HEK293 (cell line): ENCODE data around the gene GRAP2.

ENCODE experiments used
- CTCF ChIA-PET: fragments of 350-600 bp; formaldehyde crosslinking; extraction: SDS; loops from one replicate; lab custom pipeline; 2021; ENCODE audit warnings: antibody characterized with exemption; lab: Yijun Ruan, JAX
- POLR2A ChIA-PET: fragments of 300-600 bp; formaldehyde crosslinking; extraction: SDS; loops from one replicate; lab custom pipeline; 2020; ENCODE audit warnings: antibody characterized with exemption, inconsistent platforms; lab: Yijun Ruan, JAX
- H3K27ac ChIP-seq: fragments of 200-500 bp; sonication (Bioruptor generic); 2 replicates; pipeline ENCODE4 v1.5.1; 2014; ENCODE audit warnings: low read depth, low read length, control low read depth, inconsistent platforms; ENCODE audit errors: extremely low read depth
- H3K36me3 ChIP-seq, 2 experiments: fragments of 200-500 bp in 1 of 2; sonication (Bioruptor generic) in 1 of 2; 1 replicate in 1 of 2; 2 replicates in 1 of 2; pipeline ENCODE4 v1.5.1; 2014 to 2017; ENCODE audit warnings: inconsistent platforms in 2 of 2, low read length in 2 of 2; ENCODE audit not compliant: control insufficient read depth in 2 of 2, insufficient read depth in 1 of 2
- H3K4me1 ChIP-seq: fragments of 200-500 bp; sonication (Bioruptor generic); 2 replicates; pipeline ENCODE4 v1.5.1; 2014; ENCODE audit warnings: mild to moderate bottlenecking, low read length, inconsistent platforms; ENCODE audit not compliant: control insufficient read depth, insufficient read depth
- H3K4me3 ChIP-seq: 2 replicates; pipeline ENCODE4 v1.5.1; 2011; ENCODE audit warnings: low read depth, mild to moderate bottlenecking, control low read depth, low read length, moderate library complexity
- H3K9me3 ChIP-seq: fragments of 200-500 bp; sonication (Bioruptor generic); 2 replicates; pipeline ENCODE4 v1.5.1; 2014; ENCODE audit warnings: low read depth, low read length, inconsistent platforms; ENCODE audit not compliant: control insufficient read depth, insufficient read depth
- AEBP2 ChIP-seq: fragments of 450-650 bp; formaldehyde crosslinking; IDR thresholded peaks from 2 replicates; pipeline ENCODE4 v1.5.1; 2016; ENCODE audit warnings: missing biosample characterization, missing genetic modification characterization, borderline replicate concordance
- GLIS2 ChIP-seq: fragments of 450-650 bp; formaldehyde crosslinking; IDR thresholded peaks from 2 replicates; pipeline ENCODE4 v1.5.1; 2016; ENCODE audit warnings: missing biosample characterization, missing genetic modification characterization
- KLF7 ChIP-seq: fragments of 450-650 bp; formaldehyde crosslinking; IDR thresholded peaks from 2 replicates; pipeline ENCODE4 v1.5.1; 2016; ENCODE audit warnings: missing biosample characterization, missing genetic modification characterization, borderline replicate concordance
- KLF8 ChIP-seq: fragments of 450-650 bp; formaldehyde crosslinking; IDR thresholded peaks from 2 replicates; pipeline ENCODE4 v1.5.1; 2016; ENCODE audit warnings: missing biosample characterization, missing genetic modification characterization
- OSR2 ChIP-seq: fragments of 450-650 bp; formaldehyde crosslinking; IDR thresholded peaks from 2 replicates; pipeline ENCODE4 v1.5.1; 2016; ENCODE audit warnings: missing biosample characterization, missing genetic modification characterization
- SALL2 ChIP-seq: fragments of 450-650 bp; formaldehyde crosslinking; IDR thresholded peaks from 2 replicates; pipeline ENCODE4 v1.5.0; 2017; ENCODE audit warnings: missing biosample characterization, mild to moderate bottlenecking, missing genetic modification characterization, borderline replicate concordance
- SCRT2 ChIP-seq: fragments of 450-650 bp; formaldehyde crosslinking; IDR thresholded peaks from 2 replicates; pipeline ENCODE4 v1.5.1; 2016; ENCODE audit warnings: missing biosample characterization, missing genetic modification characterization
- TCF7L2 ChIP-seq: IDR thresholded peaks from 2 replicates; pipeline ENCODE4 v1.6.1; 2011; ENCODE audit warnings: low read depth, mild to moderate bottlenecking, inconsistent platforms, low read length, moderate library complexity, borderline replicate concordance
- ZBTB8A ChIP-seq: fragments of 450-650 bp; formaldehyde crosslinking; IDR thresholded peaks from 2 replicates; pipeline ENCODE4 v1.5.1; 2016; ENCODE audit warnings: missing biosample characterization, missing genetic modification characterization
- ZFP69B ChIP-seq: fragments of 450-650 bp; formaldehyde crosslinking; IDR thresholded peaks from 2 replicates; pipeline ENCODE4 v1.5.1; 2016; ENCODE audit warnings: missing biosample characterization, missing genetic modification characterization
- ZNF114 ChIP-seq: fragments of 450-650 bp; formaldehyde crosslinking; IDR thresholded peaks from 2 replicates; pipeline ENCODE4 v1.5.0; 2017; ENCODE audit warnings: missing biosample characterization, missing genetic modification characterization
- ZNF18 ChIP-seq: fragments of 450-650 bp; formaldehyde crosslinking; IDR thresholded peaks from 2 replicates; pipeline ENCODE4 v1.5.1; 2016; ENCODE audit warnings: missing biosample characterization, missing genetic modification characterization
- ZNF37A ChIP-seq: fragments of 450-650 bp; IDR thresholded peaks from 2 replicates; pipeline ENCODE4 v1.5.1; 2018; ENCODE audit warnings: missing biosample characterization, missing genetic modification characterization
- ZNF391 ChIP-seq: fragments of 450-650 bp; formaldehyde crosslinking; IDR thresholded peaks from 2 replicates; pipeline ENCODE4 v1.5.1; 2016; ENCODE audit warnings: low read depth, missing biosample characterization, missing genetic modification characterization, borderline replicate concordance
- ZNF426 ChIP-seq: fragments of 450-650 bp; formaldehyde crosslinking; IDR thresholded peaks from 2 replicates; pipeline ENCODE4 v1.5.1; 2017; ENCODE audit warnings: missing biosample characterization, missing genetic modification characterization, mild to moderate bottlenecking, inconsistent platforms, moderate library complexity
- ZNF548 ChIP-seq: fragments of 450-650 bp; formaldehyde crosslinking; IDR thresholded peaks from 2 replicates; pipeline ENCODE4 v1.5.1; 2016; ENCODE audit warnings: missing biosample characterization, missing genetic modification characterization
- ZNF549 ChIP-seq: fragments of 450-650 bp; IDR thresholded peaks from 2 replicates; pipeline ENCODE4 v1.5.1; 2018; ENCODE audit warnings: missing biosample characterization, missing genetic modification characterization, mild to moderate bottlenecking, inconsistent platforms, moderate library complexity
- ZNF670 ChIP-seq: fragments of 450-650 bp; formaldehyde crosslinking; IDR thresholded peaks from 2 replicates; pipeline ENCODE4 v1.5.1; 2016; ENCODE audit warnings: missing biosample characterization, missing genetic modification characterization, low read depth
- ZNF777 ChIP-seq: fragments of 450-650 bp; formaldehyde crosslinking; IDR thresholded peaks from 2 replicates; pipeline ENCODE4 v1.5.1; 2017; ENCODE audit warnings: missing biosample characterization, missing genetic modification characterization, borderline replicate concordance
- ZSCAN18 ChIP-seq: fragments of 450-650 bp; formaldehyde crosslinking; IDR thresholded peaks from 2 replicates; pipeline ENCODE4 v1.5.1; 2016; ENCODE audit warnings: missing biosample characterization, missing genetic modification characterization

The GRAP2 gene

GRCh38 chr22:39895682-39896081, 5.2 kb upstream of the GRAP2 start:
- H3K36me3 ChIP-seq, result no peaks in the 10 kb centered on the region
- POLR2A ChIA-PET, result interaction anchor here (0.5 kb wide), 1 partner anchor 988 kb away, joined by 3 read pairs; no protein-coding TSS in a partner anchor
- H3K9me3 ChIP-seq, result no peaks in the 10 kb centered on the region
- H3K4me3 ChIP-seq, result no peak overlapping the region
- TF ChIP-seq ZFP69B, result no peak
- no peak for TF ChIP-seq ZNF37A (tag by site-specific recombination)
- no peak for TF ChIP-seq ZNF548 (tag by site-specific recombination)
- no peak for TF ChIP-seq AEBP2 (tag by site-specific recombination)
- no peak for TF ChIP-seq ZNF670
- no peak for TF ChIP-seq GLIS2
- no peak for TF ChIP-seq ZNF426 (tag by site-specific recombination)
- no peak for TF ChIP-seq KLF7
- no peak for TF ChIP-seq ZSCAN18 (tag by site-specific recombination)
- TF ChIP-seq ZNF549 (tag by site-specific recombination), result no peak
- H3K4me1 ChIP-seq, result no peaks in the 10 kb centered on the region
- CTCF ChIA-PET, result interaction anchor here (0.8 kb wide), 1 partner anchor 37 kb away, joined by 3 read pairs; no protein-coding TSS in a partner anchor
- H3K27ac ChIP-seq, result no peak overlapping the region

- Histone ChIP-seq H3K27ac (no peak overlapping the region), H3K36me3 (no peaks in the 10 kb centered on the region), H3K4me3 (no peak overlapping the region), H3K9me3 (no peaks in the 10 kb centered on the region), H3K4me1 (no peaks in the 10 kb centered on the region)
- no peak for TF ChIP-seq SALL2 (tag by site-specific recombination)
- peak; percentile 83 for TF ChIP-seq SCRT2 (tag by site-specific recombination)
- ChIA-PET CTCF (interaction anchor here (0.8 to 1.1 kb wide), 4 partner anchors 10 to 66 kb away, joined by 3 to 4 read pairs (median 3); no protein-coding TSS in a partner anchor), POLR2A (no interaction called here)
These were observed 4.4 kb upstream of the GRAP2 start for GRCh38 chr22:39896313-39896996.

- ChIA-PET POLR2A (no interaction called here), CTCF (interaction anchor here (0.6 kb wide), 1 partner anchor 118 kb away, joined by 3 read pairs; no protein-coding TSS in a partner anchor)
- Histone ChIP-seq H3K4me3 (no peak overlapping the region), H3K9me3 (no peaks in the 10 kb centered on the region), H3K4me1 (no peaks in the 10 kb centered on the region), H3K27ac (no peak overlapping the region), H3K36me3 (no peaks in the 10 kb centered on the region)
- TF ChIP-seq TCF7L2, result no peak
- no peak for TF ChIP-seq ZNF777
These were observed 3.0 kb upstream of the GRAP2 start for GRCh38 chr22:39897841-39898240.

- H3K4me3 ChIP-seq, result no peak overlapping the region
- TF ChIP-seq ZNF670, result no peak
- TF ChIP-seq ZNF391 (tag by site-specific recombination), result no peak
- TF ChIP-seq KLF8 (tag by site-specific recombination), result no peak
- no peak for TF ChIP-seq ZBTB8A
- no peak for TF ChIP-seq ZNF18 (tag by site-specific recombination)
- no peak for TF ChIP-seq OSR2
- TF ChIP-seq ZNF114 (tag by site-specific recombination), result no peak
- TF ChIP-seq, all 188 proteins: peak for 0
- H3K4me1 ChIP-seq, result no peaks in the 10 kb centered on the region
- CTCF ChIA-PET, result interaction anchor here (0.6 to 1.1 kb wide), 2 partner anchors 126 to 137 kb away, joined by 3 to 4 read pairs; no protein-coding TSS in a partner anchor
- no peaks in the 10 kb centered on the region for H3K36me3 ChIP-seq
- no peak overlapping the region for H3K27ac ChIP-seq
- no peaks in the 10 kb centered on the region for H3K9me3 ChIP-seq
- POLR2A ChIA-PET, result no interaction called here
These were observed 1.9 kb upstream of the GRAP2 start for GRCh38 chr22:39898997-39899396.
